CD14-positive monocyte (primary cell): ENCODE data around the gene LAMC1. TPM values are rescaled to one million over a fixed set of nuclear protein-coding genes. Genes with fewer than 3 reads are reported as not detected.

Experiments used
- DNase-seq, 3 donors: peaks; one replicate each; pipeline ENCODE4 v3.0.0-alpha.2; 2011 to 2022
- H2AFZ ChIP-seq: 2 replicates; pipeline ENCODE4 v1.6.0; 2012; ENCODE audit warnings: mild to moderate bottlenecking, low read depth, low read length, inconsistent platforms; ENCODE audit not compliant: insufficient read depth, poor library complexity, severe bottlenecking
- H3K27ac ChIP-seq, 2 donors: 1 replicate in 1 of 2; 2 replicates in 1 of 2; pipeline ENCODE4 v1.5.1; 2012 to 2013; ENCODE audit warnings: low read length in 2 of 2, control low read depth in 1 of 2, inconsistent platforms in 1 of 2, low read depth in 1 of 2, mild to moderate bottlenecking in 1 of 2
- H3K27me3 ChIP-seq, 2 donors: one replicate each; pipeline versions ENCODE4 v1.6.0 to v1.6.1; 2011 to 2013; ENCODE audit warnings: low read length in 2 of 2; ENCODE audit not compliant: control insufficient read depth in 2 of 2, insufficient read depth in 2 of 2
- H3K36me3 ChIP-seq, 2 donors: replicated peaks in 1 of 2; 1 replicate in 1 of 2; 2 replicates in 1 of 2; pipeline versions ENCODE4 v1.5.1 to v1.6.1; 2012 to 2013; ENCODE audit warnings: low read length in 2 of 2, control low read depth in 1 of 2, inconsistent platforms in 1 of 2, mild to moderate bottlenecking in 1 of 2; ENCODE audit not compliant: insufficient read depth in 2 of 2, control insufficient read depth in 1 of 2
- H3K4me1 ChIP-seq, 2 donors: 1 replicate in 1 of 2; 2 replicates in 1 of 2; pipeline versions ENCODE4 v1.5.1 to v1.6.1; 2012 to 2013; ENCODE audit warnings: low read length in 2 of 2, control low read depth in 1 of 2, inconsistent platforms in 1 of 2, mild to moderate bottlenecking in 1 of 2, moderate library complexity in 1 of 2; ENCODE audit not compliant: insufficient read depth in 2 of 2, control insufficient read depth in 1 of 2
- H3K4me2 ChIP-seq: replicated peaks from 2 replicates; pipeline ENCODE3; 2012; ENCODE audit warnings: low read length, moderate library complexity, mild to moderate bottlenecking; ENCODE audit not compliant: poor library complexity, severe bottlenecking; ENCODE audit errors: extremely low read depth
- H3K4me3 ChIP-seq, 3 experiments: fragments of 200-600 bp in 1 of 3; sonication (generic) in 1 of 3; replicated peaks in 1 of 3; 1 replicate in 2 of 3; 2 replicates in 1 of 3; pipeline ENCODE4 v1.5.1; 2011 to 2013; ENCODE audit warnings: low read length in 3 of 3, mild to moderate bottlenecking in 3 of 3, control low read depth in 2 of 3, low read depth in 2 of 3, inconsistent platforms in 1 of 3, moderate library complexity in 1 of 3
- H3K79me2 ChIP-seq: 2 replicates; pipeline ENCODE4 v1.6.0; 2012; ENCODE audit warnings: mild to moderate bottlenecking, control low read depth, inconsistent platforms, low read length, moderate library complexity; ENCODE audit not compliant: insufficient read depth
- H3K9ac ChIP-seq: 2 replicates; pipeline ENCODE4 v1.6.0; 2017; ENCODE audit warnings: low read length, mild to moderate bottlenecking; ENCODE audit not compliant: insufficient read depth, poor library complexity, severe bottlenecking
- H3K9me3 ChIP-seq, 2 donors: replicated peaks in 1 of 2; 1 replicate in 1 of 2; 2 replicates in 1 of 2; pipeline versions ENCODE4 v1.5.1 to v1.6.1; 2012 to 2013; ENCODE audit warnings: low read length in 2 of 2, control low read depth in 1 of 2; ENCODE audit not compliant: control insufficient read depth in 1 of 2, insufficient read depth in 1 of 2
- H4K20me1 ChIP-seq: 2 replicates; pipeline ENCODE4 v1.6.0; 2012; ENCODE audit warnings: mild to moderate bottlenecking, low read length, control low read depth, moderate library complexity; ENCODE audit not compliant: insufficient read depth
- H3K27ac Mint-ChIP-seq, 7 donors: one replicate each; pipeline ENCODE4 v1.8.0; 2020; ENCODE audit warnings: mild to moderate bottlenecking in 7 of 7, mixed read lengths in 7 of 7, moderate library complexity in 6 of 7, inconsistent platforms in 2 of 7
- H3K27me3 Mint-ChIP-seq, 3 donors: one replicate each; pipeline ENCODE4 v1.8.0; 2021 to 2022; ENCODE audit warnings: low read depth in 3 of 3, mild to moderate bottlenecking in 3 of 3, mixed read lengths in 3 of 3, moderate library complexity in 3 of 3, inconsistent platforms in 1 of 3
- H3K36me3 Mint-ChIP-seq, 2 donors: one replicate each; pipeline ENCODE4 v1.8.0; 2020; ENCODE audit warnings: mixed read lengths in 2 of 2, inconsistent platforms in 1 of 2, mild to moderate bottlenecking in 1 of 2
- H3K4me1 Mint-ChIP-seq: one replicate; pipeline ENCODE4 v1.8.0; 2020; ENCODE audit warnings: mild to moderate bottlenecking, mixed read lengths
- H3K4me3 Mint-ChIP-seq, 2 donors: one replicate each; pipeline ENCODE4 v1.8.0; 2020; ENCODE audit warnings: mild to moderate bottlenecking in 2 of 2, mixed read lengths in 2 of 2, moderate library complexity in 1 of 2
- H3K9me3 Mint-ChIP-seq, 7 donors: one replicate each; pipeline ENCODE4 v1.8.0; 2020 to 2022; ENCODE audit warnings: mixed read lengths in 7 of 7, mild to moderate bottlenecking in 6 of 7, moderate library complexity in 6 of 7, inconsistent platforms in 2 of 7
- WGBS: methylation state at CpG from one replicate; pipeline ENCODE4 v1.1.5; 2013; ENCODE audit warnings: missing lambda C conversion rate; ENCODE audit not compliant: insufficient coverage; 5-methylcytosine and 5-hydroxymethylcytosine counted together
- intact Hi-C, 2 donors: fragments of 100-400 bp; cut with micrococcal nuclease; formaldehyde crosslinking; loops; one replicate each; pipeline versions ENCODE4 v1.15.0 to v1.15.1; 2023
- polyA plus RNA-seq, 3 donors: library from polyadenylated mRNA; depleted of rRNA in 1 of 3; unstranded in 2 of 3; stranded (reverse) in 1 of 3; fragments of 300-500 nt in 2 of 3; fragments of >200 nt in 1 of 3; fragmentation: Illumina TruSeq in 2 of 3; gene quantifications; 1 replicate in 2 of 3; 2 replicates in 1 of 3; pipeline ENCODE4 v1.2.3, GENCODE V29; 2012 to 2021
- TF ChIP-seq, protein P1 (sequence below): fragments of 200-600 bp; IDR thresholded peaks from one replicate; pipeline ENCODE4 v1.8.0; 2022; ENCODE audit warnings: antibody characterized with exemption, mild to moderate bottlenecking

LAMC1 gene
- polyA plus RNA-seq, 3 donors = 0.34 to 1.7 (median 0.95) TPM

DNA sequence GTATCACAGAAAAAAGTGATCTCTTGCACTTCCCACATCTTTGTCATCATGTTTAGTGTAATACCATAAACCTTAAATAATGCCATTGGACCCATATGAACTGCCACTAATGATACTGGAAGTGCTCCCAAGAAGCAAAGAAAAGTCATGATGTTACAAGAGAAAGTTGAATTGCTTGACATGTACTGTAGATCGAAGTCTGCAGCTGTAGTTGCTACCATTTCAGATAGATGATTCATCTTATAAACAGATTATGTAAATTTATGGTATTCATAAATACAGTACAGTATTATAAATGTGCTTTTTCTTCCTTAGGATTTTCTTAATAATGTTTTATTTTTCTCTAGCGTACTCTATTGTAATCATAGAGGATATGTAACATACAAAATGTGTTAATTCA lies 132.7 kb downstream of the LAMC1 start:
- Histone ChIP-seq H3K27ac (no peak overlapping the region), H3K4me3 (no peak overlapping the region), H3K36me3 (no peaks in the 10 kb centered on the region), H3K27me3 (no peaks in the 10 kb centered on the region), H3K4me1 (no peaks in the 10 kb centered on the region), H3K9me3 (no peaks in the 10 kb centered on the region), H3K4me2 (no peak overlapping the region), H4K20me1 (no peaks in the 10 kb centered on the region), H2AFZ (no peak overlapping the region), H3K79me2 (no peaks in the 10 kb centered on the region), H3K9ac (no peak overlapping the region)
- no peak for DNase-seq
- TF ChIP-seq, protein P1, sequence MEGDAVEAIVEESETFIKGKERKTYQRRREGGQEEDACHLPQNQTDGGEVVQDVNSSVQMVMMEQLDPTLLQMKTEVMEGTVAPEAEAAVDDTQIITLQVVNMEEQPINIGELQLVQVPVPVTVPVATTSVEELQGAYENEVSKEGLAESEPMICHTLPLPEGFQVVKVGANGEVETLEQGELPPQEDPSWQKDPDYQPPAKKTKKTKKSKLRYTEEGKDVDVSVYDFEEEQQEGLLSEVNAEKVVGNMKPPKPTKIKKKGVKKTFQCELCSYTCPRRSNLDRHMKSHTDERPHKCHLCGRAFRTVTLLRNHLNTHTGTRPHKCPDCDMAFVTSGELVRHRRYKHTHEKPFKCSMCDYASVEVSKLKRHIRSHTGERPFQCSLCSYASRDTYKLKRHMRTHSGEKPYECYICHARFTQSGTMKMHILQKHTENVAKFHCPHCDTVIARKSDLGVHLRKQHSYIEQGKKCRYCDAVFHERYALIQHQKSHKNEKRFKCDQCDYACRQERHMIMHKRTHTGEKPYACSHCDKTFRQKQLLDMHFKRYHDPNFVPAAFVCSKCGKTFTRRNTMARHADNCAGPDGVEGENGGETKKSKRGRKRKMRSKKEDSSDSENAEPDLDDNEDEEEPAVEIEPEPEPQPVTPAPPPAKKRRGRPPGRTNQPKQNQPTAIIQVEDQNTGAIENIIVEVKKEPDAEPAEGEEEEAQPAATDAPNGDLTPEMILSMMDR = no peak
- no peaks in the 10 kb centered on the region for H3K4me1 Mint-ChIP-seq
- peaks cover 5 to 11% (median 6%) of the 10 kb centered on the region in 3 donors for H3K27me3 Mint-ChIP-seq
- H3K4me3 Mint-ChIP-seq = no peak overlapping the region
- H3K27ac Mint-ChIP-seq = no peak overlapping the region
- H3K9me3 Mint-ChIP-seq = peaks cover 0 to 5% (median 2%) of the 10 kb centered on the region in 7 donors
- intact Hi-C loops = no loop called here
- H3K36me3 Mint-ChIP-seq = no peaks in the 10 kb centered on the region
- WGBS = no CpG with 5 or more reads among the region's 2 CpGs

DNA sequence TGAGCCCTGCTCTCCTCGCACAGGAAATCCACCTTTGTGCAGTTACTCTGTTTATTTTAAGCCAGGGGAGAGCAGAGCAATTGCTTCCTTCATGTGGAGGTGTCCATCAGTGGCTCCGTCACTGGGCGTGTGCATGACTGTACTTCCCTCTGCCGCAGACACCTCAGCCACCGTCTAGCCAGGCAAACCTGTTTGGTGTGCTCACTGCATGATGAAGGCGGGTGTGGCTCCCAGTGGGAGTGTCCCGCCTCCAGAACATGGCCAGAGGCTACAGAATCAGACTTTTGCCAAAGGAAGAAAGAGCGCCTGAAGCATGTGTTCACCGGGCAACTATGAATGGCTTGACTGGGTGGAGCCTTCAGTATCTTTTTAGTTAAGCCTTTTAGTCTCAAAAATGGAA lies 136.7 kb downstream of the LAMC1 start:
- Histone ChIP-seq H3K9ac (no peak overlapping the region), H3K9me3 (peaks cover 0 to 3% of the 10 kb centered on the region in 2 donors), H3K27ac (no peak overlapping the region), H3K4me1 (no peaks in the 10 kb centered on the region), H3K79me2 (no peaks in the 10 kb centered on the region), H2AFZ (no peak overlapping the region), H3K27me3 (no peaks in the 10 kb centered on the region), H3K4me3 (no peak overlapping the region), H3K4me2 (no peak overlapping the region), H4K20me1 (no peaks in the 10 kb centered on the region), H3K36me3 (no peaks in the 10 kb centered on the region)
- H3K27ac Mint-ChIP-seq = no peak overlapping the region
- TF ChIP-seq, protein P1 = no peak
- no peak for DNase-seq
- peaks cover 0 to 5% (median 2%) of the 10 kb centered on the region in 7 donors for H3K9me3 Mint-ChIP-seq
- peaks cover 3 to 5% (median 4%) of the 10 kb centered on the region in 3 donors for H3K27me3 Mint-ChIP-seq
- WGBS = 94% methylated on average over 8 of the region's 9 CpGs
- H3K36me3 Mint-ChIP-seq = no peaks in the 10 kb centered on the region
- intact Hi-C loops = no loop called here
- H3K4me3 Mint-ChIP-seq = no peak overlapping the region
- H3K4me1 Mint-ChIP-seq = no peaks in the 10 kb centered on the region
